Right atrium auricular region (tissue), 2 donors: Measurements from ENCODE around the gene WNK2. TPM values are rescaled to one million over a fixed set of nuclear protein-coding genes. Genes with fewer than 3 reads are reported as not detected.
"Not testable (repeated sequence)": the region's sequence is repeated elsewhere in the genome, so short reads cannot be mapped to it uniquely, and the experiment has no call there.

Source experiments
- DNase-seq: peaks from one replicate; pipeline ENCODE4 v3.0.0-alpha.2; 2019; ENCODE audit warnings: low spot score
- H3K27ac ChIP-seq, 2 donors: fragments of 200-600 bp; sonication (generic); 1 replicate in 1 of 2; 2 replicates in 1 of 2; pipeline ENCODE4 v1.5.1; 2016 to 2019
- H3K27me3 ChIP-seq, 2 donors: fragments of 200-600 bp; sonication (generic); one replicate each; pipeline versions ENCODE4 v1.5.1 to v1.6.0; 2017 to 2019
- H3K36me3 ChIP-seq: fragments of 200-600 bp; sonication (generic); one replicate; pipeline ENCODE4 v1.5.1; 2016
- H3K4me1 ChIP-seq, 2 donors: fragments of 200-600 bp; sonication (generic); one replicate each; pipeline versions ENCODE4 v1.5.1 to v1.6.0; 2017 to 2019
- H3K4me3 ChIP-seq, 2 donors: fragments of 200-600 bp; sonication (generic); 1 replicate in 1 of 2; 2 replicates in 1 of 2; pipeline ENCODE4 v1.5.1; 2017 to 2019; ENCODE audit warnings: mild to moderate bottlenecking in 1 of 2, moderate library complexity in 1 of 2
- H3K9me3 ChIP-seq, 2 donors: fragments of 200-600 bp; sonication (generic); one replicate each; pipeline ENCODE4 v1.5.1; 2019
- CTCF ChIP-seq, 2 donors: fragments of 200-600 bp; sonication (generic); IDR thresholded peaks; one replicate each; pipeline ENCODE4 v1.5.1; 2019; ENCODE audit warnings: antibody characterized with exemption in 2 of 2
- total RNA-seq, 2 donors: library from RNA; depleted of rRNA; stranded (reverse); fragments of >200 nt; gene quantifications; one replicate each; pipeline ENCODE4 v1.1.0, GENCODE V29; 2016

WNK2 gene
- total RNA-seq, 2 donors from 2014 or later, result 61.4 to 132 TPM

- Histone ChIP-seq H3K4me3 (no peak overlapping the region), H3K9me3 (no peaks in the 10 kb centered on the region), H3K36me3 (no peaks in the 10 kb centered on the region), H3K4me1 (peaks cover 0 to 21% of the 10 kb centered on the region in 2 donors), H3K27me3 (no peaks in the 10 kb centered on the region), H3K27ac (no peak overlapping the region)
- DNase-seq, result no peak
- no peak for TF ChIP-seq CTCF (IDR thresholded peaks at IDR 0.05)
Measured at GRCh38 chr9:93139365-93140182, 44.4 kb upstream of the WNK2 start.

- Histone ChIP-seq H3K4me1 (peaks cover 0 to 10% of the 10 kb centered on the region in 2 donors), H3K36me3 (no peaks in the 10 kb centered on the region), H3K27ac (no peak overlapping the region), H3K4me3 (no peak overlapping the region), H3K27me3 (no peaks in the 10 kb centered on the region), H3K9me3 (no peaks in the 10 kb centered on the region)
- TF ChIP-seq CTCF (IDR thresholded peaks at IDR 0.05), result no peak
- DNase-seq, result no peak
Measured at GRCh38 chr9:93141771-93142483, 42.0 kb upstream of the WNK2 start.

GRCh38 chr9:93143830-93144530 lies 40.0 kb upstream of the WNK2 start:
- no peaks in the 10 kb centered on the region for H3K36me3 ChIP-seq
- TF ChIP-seq CTCF (IDR thresholded peaks at IDR 0.05), result no peak
- no peaks in the 10 kb centered on the region for H3K27me3 ChIP-seq
- H3K4me1 ChIP-seq, result peaks cover 0 to 10% of the 10 kb centered on the region in 2 donors
- no peak overlapping the region for H3K4me3 ChIP-seq
- DNase-seq, result no peak
- no peaks in the 10 kb centered on the region for H3K9me3 ChIP-seq
- no peak overlapping the region for H3K27ac ChIP-seq

GRCh38 chr9:93146696-93147095 lies 37.2 kb upstream of the WNK2 start:
- H3K4me3 ChIP-seq, H3K36me3 ChIP-seq, H3K27ac ChIP-seq, H3K9me3 ChIP-seq, H3K27me3 ChIP-seq, DNase-seq: not testable (repeated sequence)
- H3K4me1 ChIP-seq, result peaks cover 0 to 10% of the 10 kb centered on the region in 2 donors

GRCh38 chr9:93147632-93148031 lies 36.3 kb upstream of the WNK2 start:
- no peak for TF ChIP-seq CTCF (IDR thresholded peaks at IDR 0.05)
- Histone ChIP-seq H3K4me1 (peaks cover 0 to 10% of the 10 kb centered on the region in 2 donors), H3K4me3 (no peak overlapping the region), H3K9me3 (no peaks in the 10 kb centered on the region), H3K27me3 (no peaks in the 10 kb centered on the region), H3K27ac (no peak overlapping the region), H3K36me3 (no peaks in the 10 kb centered on the region)
- no peak for DNase-seq

GRCh38 chr9:93148721-93149120 lies 35.2 kb upstream of the WNK2 start:
- DNase-seq, result no peak
- H3K36me3 ChIP-seq, result no peaks in the 10 kb centered on the region
- no peak overlapping the region for H3K4me3 ChIP-seq
- peaks cover 0 to 10% of the 10 kb centered on the region in 2 donors for H3K4me1 ChIP-seq
- H3K27me3 ChIP-seq, result no peaks in the 10 kb centered on the region
- no peak for TF ChIP-seq CTCF (IDR thresholded peaks at IDR 0.05)
- no peak overlapping the region for H3K27ac ChIP-seq
- H3K9me3 ChIP-seq, result no peaks in the 10 kb centered on the region
